ENCODE data around the gene KLHL22. TPM values are rescaled to one million over a fixed set of nuclear protein-coding genes. Genes with fewer than 3 reads are reported as not detected.
"Not testable (repeated sequence)": the region's sequence is repeated elsewhere in the genome, so short reads cannot be mapped to it uniquely, and the experiment has no call there.

The KLHL22 gene
- 43.7 TPM for total RNA-seq

GRCh38 chr22:20494978-20495860 lies at the start of gene KLHL22:
Gene KLHL22 (minus strand): TSS chr22:20495795. CDS start chr22:20489211, 6,584 bp downstream.
- DNase-seq, result peak; percentile 54

GRCh38 chr22:20545318-20545634 lies 49.7 kb upstream of the KLHL22 start:
- DNase-seq, result not testable (repeated sequence)

DNA sequence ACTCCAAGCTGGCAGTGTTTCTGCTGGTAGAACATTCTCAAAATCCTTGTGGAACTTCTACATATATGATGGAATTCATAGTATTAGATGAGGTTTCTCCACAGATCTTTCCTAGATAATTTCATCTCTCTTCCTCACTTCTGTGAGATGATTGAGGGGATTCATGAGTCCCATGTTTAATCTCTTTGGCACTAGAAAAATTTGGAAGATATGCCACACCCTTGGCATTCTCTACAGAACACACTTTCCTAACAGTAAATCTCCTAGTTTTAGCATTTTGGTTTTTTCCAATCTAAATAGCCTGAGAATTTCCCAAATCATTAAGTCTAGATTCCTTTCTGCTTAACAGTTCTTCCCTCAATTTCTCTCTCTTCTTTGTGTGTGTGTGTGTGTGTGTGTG lies 47.1 kb upstream of the KLHL22 start:
- DNase-seq, result no peak

DNA sequence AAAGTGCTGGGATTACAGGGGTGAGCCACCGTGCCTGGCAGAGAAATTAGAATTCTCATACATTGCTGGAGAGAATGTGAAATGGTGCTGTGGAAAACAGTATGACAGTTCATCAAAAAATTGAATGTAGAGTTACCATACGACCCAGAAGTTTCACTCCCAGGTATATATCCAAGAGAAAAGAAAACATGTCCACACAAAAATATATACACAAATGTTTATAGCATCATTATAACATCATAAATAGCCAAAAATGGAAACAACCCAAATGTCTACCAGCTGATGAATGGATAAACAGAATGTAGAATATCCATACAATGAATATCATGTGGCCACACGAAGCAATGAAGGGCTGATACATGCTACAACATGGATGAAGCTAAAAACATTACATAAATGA lies 46.5 kb upstream of the KLHL22 start:
- DNase-seq, result no peak

DNA sequence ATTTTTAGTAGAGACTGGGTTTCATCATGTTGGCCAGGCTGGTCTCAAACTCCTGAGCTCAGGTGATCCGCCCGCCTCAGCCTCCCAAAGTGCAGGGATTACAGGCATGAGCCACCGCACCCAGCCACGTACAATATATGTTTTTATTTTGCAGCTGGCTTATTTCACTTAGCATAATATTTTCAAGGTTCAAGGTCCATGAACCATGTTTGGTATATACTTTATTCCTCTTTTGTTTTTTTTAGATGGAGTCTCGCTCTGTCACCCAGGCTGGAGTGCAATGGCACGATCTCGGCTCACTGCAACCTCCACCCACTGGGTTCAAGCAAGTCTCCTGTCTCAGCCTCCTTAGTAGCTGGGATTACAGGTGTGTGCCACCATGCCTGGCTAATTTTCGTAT lies 43.3 kb upstream of the KLHL22 start:
- not testable (repeated sequence) for DNase-seq

- no peak for DNase-seq
These were observed 42.4 kb upstream of the KLHL22 start for GRCh38 chr22:20537983-20538382.

DNA sequence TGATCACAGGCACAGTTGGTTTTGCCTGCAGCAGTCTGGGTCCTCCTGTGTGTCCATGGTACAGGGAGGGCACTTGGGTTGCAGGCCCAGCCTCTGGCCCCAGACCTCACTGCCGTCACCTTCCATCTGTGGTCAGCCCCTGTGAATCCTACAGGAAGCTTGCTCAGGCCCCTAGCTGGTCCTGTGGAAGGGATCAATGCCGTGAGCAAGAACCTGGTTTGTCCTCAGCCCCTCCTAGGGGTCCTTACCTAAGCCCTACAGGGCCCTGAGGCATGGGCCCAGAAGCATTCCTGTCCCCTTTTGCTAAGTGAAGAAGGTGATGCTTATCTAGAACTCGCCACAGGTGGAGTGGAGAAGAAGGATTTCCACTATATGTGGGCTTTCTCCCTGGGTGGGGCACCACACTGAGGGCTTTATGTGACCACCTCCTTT lies 41.7 kb upstream of the KLHL22 start:
- no peak for DNase-seq

- no peak for DNase-seq
These were observed 41.2 kb upstream of the KLHL22 start for GRCh38 chr22:20536590-20537324.

GRCh38 chr22:20533879-20534265 lies 38.3 kb upstream of the KLHL22 start:
- DNase-seq, result no peak

GRCh38 chr22:20533095-20533878 lies 37.7 kb upstream of the KLHL22 start:
- DNase-seq, result no peak

DNA sequence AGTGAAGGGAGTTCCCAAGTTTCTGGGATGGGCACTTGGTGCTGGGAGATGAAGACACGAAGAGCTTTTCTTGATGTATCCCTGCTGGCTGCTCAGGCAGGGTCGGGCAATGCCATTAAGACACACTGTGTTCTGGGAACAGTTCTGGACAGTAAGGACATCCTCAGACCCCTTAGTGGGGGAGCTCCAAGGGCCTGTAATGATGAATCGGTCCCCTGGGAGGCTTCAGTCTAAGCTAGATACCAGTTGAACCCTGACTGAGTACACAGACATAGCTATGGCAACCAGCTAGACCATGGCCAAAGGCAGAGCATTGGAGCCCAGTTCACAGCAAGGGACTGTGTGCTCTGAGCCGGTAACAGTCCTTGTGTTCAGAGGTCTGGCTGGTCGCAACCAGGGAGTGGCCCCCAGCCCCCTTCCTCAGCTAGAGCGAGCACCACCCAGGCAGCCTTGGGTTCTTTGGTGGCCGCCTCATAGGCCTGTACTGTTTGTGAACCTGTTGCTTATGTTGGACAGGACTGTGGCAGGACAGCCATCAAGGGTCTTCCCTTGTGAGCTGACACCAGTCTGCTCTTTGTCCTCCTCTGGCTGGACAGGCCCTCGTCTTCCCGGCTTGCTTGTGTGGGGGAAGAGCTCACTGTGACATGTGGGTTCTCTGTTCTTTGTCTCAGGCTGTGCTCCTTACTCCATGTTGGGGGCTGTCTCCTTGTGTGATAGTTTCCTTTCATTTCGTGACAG lies 36.8 kb upstream of the KLHL22 start:
- DNase-seq, result no peak

DNA sequence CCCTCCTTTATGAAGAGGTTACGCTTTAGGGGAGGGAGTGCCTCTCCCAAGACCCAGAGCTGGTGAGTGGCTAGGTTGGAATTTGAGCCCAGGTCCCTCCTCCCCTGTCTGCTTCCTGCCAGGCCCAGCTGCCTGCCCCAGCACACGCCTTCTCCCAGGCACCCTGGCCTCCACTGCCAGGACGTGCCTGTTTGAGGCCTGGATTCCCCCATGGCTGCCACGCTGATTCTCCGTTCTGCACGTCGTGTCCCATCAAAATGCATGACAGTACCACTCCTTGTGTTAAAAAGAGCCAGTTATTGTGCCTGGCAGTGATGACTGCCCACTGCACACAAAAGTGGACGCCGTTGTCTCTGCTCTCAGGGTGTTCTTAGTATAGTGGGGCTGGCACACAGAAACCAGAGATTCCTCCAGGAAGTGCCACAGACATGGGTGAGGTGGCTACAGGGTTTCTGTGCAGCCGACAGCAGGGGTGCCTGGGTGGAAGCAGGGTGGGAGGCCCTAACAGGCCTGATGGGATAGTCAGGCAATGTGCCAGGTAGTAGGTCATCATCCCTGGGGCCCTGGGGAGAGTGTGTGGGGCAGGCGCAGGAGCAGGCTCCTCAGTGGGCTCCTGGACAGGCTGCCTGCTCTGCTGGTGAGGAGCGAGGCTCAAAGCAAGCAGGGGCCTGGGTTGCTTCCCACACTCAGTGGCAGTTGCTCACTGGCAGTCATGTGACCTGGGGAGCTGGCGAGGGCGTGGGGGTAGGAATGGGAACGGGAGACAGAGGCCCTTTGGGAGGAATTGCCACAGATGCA lies 36.0 kb upstream of the KLHL22 start:
- DNase-seq, result peak; percentile 25

GRCh38 chr22:20531154-20531403 lies 35.5 kb upstream of the KLHL22 start:
- DNase-seq, result no peak

GRCh38 chr22:20530368-20531153 lies 35.0 kb upstream of the KLHL22 start:
- no peak for DNase-seq

GRCh38 chr22:20528405-20528978 lies 32.9 kb upstream of the KLHL22 start:
- no peak for DNase-seq

GRCh38 chr22:20526628-20527355 lies 31.2 kb upstream of the KLHL22 start:
- no peak for DNase-seq

DNA sequence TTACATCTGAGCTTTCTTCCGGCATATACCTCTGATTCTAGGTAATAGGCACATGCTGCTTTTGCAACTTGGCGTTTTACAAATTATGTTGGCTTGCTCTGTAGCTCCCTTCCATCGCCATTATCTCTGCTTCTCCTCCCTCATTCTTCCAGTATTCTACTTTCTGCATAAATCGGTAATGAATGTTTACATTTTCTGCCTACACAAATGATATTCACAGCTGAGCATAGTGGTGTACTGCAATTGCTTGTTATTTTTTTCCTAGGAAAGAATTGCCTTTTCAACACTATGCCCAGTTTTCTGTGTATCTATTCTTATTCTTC lies 30.7 kb upstream of the KLHL22 start:
- no peak for DNase-seq

DNA sequence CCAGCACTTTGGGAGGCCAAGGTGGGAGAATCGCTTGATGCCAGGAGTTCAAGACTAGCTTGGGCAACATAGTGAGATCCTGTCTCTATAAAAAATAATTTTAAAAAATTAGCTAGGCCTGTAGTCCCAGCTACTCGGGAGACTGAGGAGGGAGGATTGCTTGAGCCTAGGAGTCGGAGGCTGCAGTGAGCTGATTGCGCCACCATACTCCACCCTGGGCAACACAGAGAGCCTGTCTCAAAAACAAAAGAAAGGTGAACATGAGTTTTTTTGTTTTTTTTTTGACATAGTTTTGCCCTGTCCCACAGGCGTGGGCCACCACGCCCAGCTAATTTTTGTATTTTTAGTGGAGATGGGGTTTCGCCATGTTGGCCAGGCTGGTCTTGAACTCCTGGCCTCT lies 29.5 kb upstream of the KLHL22 start:
- DNase-seq, result no peak

DNA sequence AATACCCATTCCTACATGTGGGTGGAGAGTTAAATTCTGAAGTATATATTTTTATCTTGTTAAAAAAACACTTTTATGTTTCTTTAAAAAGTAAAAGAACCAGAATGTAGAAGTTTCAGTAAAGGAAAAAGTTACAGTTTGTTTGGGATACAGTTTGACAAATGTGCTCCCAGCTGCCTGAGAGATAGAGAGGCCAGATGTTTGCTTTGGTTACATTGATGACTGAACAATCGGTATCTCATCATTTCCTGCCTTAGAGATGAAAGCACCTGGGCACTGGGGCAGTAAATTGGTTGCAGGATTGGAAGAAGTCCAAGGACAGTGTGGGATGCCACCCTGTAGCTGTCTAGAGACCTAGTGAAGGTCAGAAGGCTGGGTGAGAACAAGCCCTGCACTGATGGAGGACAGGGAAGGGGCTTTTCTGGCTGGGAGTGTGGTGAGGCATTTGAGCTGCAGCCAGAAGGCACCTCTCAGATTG lies 28.4 kb upstream of the KLHL22 start:
- DNase-seq, result no peak
